ENCODE results near the gene RESF1. TPM values are rescaled to one million over a fixed set of nuclear protein-coding genes. Genes with fewer than 3 reads are reported as not detected.

RESF1 gene
- 13.2 to 18.8 TPM (median 16.3 TPM) in 5 replicates for total RNA-seq (2022; extraction: Qiagen RNA extraction; ENCODE audit: low read depth)

GRCh38 chr12:31959161-31959700 is at the start of gene RESF1:
RESF1 (plus strand) TSS chr12:31959415; CDS start chr12:31980956, 21,541 bp downstream.

Other genes starting within 250 kb of the RESF1 start
- 8.1 to 12.2 TPM (median 8.9 TPM) in 5 replicates for gene AMN1, start 230.4 kb upstream of the RESF1 start, total RNA-seq (2022; extraction: Qiagen RNA extraction; ENCODE audit: low read depth)
- gene BICD1, start 147.4 kb downstream of the RESF1 start, total RNA-seq (2022; extraction: Qiagen RNA extraction; ENCODE audit: low read depth), result 12.2 to 16.0 TPM (median 13.9 TPM) in 5 replicates

Data from A549 treated with GW870086 at 1 μM for 4 hours (cell line).